GM10248 (cell line): Measurements from ENCODE around the gene STYK1.
"Not testable (repeated sequence)": the region's sequence is repeated elsewhere in the genome, so short reads cannot be mapped to it uniquely, and the experiment has no call there.

Experiments
- CTCF ChIA-PET: fragments of 300-600 bp; sonication (Branson Sonifier 250); formaldehyde crosslinking; extraction: SDS; loops from one replicate; lab custom pipeline; 2021; ENCODE audit warnings: antibody characterized with exemption; lab: Yijun Ruan, JAX
- POLR2A ChIA-PET: fragments of 350-650 bp; sonication (Branson Sonifier 250); formaldehyde crosslinking; extraction: SDS; loops from one replicate; lab custom pipeline; 2020; ENCODE audit warnings: antibody characterized with exemption; lab: Yijun Ruan, JAX
- DNase-seq: peaks from one replicate; pipeline ENCODE4 v3.0.0; 2012; ENCODE audit errors: extremely low spot score
- TF ChIP-seq, protein P1 (sequence below): IDR thresholded peaks from 2 replicates; pipeline ENCODE4 v1.5.1; 2012; ENCODE audit warnings: mild to moderate bottlenecking, low read depth; ENCODE audit errors: extremely low read depth, missing control alignments, control extremely low read depth

STYK1 gene

DNA sequence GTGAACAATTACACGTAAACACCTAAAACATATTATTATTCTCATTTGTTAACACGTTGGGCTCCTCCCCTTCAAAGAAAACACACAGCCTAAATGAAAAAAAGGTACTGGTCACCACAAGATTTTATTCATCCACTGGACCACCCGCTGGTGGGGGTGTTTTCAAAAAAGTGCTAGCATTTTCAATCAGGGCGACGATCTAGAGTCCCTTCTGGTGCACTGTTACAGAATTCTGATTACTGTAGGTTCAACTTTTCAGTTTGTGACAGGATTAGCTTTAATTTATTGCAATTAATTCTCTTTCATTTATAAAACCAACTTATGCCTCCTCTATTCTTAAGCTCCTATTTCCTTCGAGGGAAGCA, 60.9 kb downstream of the STYK1 start:
- CTCF ChIA-PET: no interaction called here
- POLR2A ChIA-PET: no interaction called here
- no peak for DNase-seq
- TF ChIP-seq, protein P1, sequence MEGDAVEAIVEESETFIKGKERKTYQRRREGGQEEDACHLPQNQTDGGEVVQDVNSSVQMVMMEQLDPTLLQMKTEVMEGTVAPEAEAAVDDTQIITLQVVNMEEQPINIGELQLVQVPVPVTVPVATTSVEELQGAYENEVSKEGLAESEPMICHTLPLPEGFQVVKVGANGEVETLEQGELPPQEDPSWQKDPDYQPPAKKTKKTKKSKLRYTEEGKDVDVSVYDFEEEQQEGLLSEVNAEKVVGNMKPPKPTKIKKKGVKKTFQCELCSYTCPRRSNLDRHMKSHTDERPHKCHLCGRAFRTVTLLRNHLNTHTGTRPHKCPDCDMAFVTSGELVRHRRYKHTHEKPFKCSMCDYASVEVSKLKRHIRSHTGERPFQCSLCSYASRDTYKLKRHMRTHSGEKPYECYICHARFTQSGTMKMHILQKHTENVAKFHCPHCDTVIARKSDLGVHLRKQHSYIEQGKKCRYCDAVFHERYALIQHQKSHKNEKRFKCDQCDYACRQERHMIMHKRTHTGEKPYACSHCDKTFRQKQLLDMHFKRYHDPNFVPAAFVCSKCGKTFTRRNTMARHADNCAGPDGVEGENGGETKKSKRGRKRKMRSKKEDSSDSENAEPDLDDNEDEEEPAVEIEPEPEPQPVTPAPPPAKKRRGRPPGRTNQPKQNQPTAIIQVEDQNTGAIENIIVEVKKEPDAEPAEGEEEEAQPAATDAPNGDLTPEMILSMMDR: no peak

- ChIA-PET POLR2A (interaction anchor here (0.7 kb wide), 1 partner anchor 445 kb away, joined by 11 read pairs; no protein-coding TSS in a partner anchor), CTCF (interaction anchor here (0.7 kb wide), 1 partner anchor 137 kb away, joined by 3 read pairs; no protein-coding TSS in a partner anchor)
- no peak for DNase-seq
- TF ChIP-seq, protein P1: no peak
Observed at GRCh38 chr12:10612110-10612509, 61.7 kb downstream of the STYK1 start.

DNA sequence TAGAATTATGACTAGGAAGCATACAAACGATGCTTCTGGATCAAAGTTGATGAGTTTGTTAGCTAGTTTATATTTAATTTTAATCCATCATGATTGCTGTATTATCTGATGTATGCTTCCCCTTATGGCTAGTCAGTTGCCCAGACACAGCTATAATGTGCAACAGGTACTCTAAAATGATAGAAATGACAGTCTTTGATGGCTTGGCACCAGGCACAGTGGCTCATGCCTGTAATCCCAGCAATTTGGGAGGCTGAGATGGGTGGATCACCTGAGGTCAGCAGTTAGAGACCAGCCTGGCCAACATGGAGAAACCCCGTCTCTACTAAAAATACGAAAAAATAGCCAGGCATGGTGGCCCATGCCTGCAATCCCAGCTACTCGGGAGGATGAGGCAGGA, 62.6 kb downstream of the STYK1 start:
- POLR2A ChIA-PET: interaction anchor here (0.7 kb wide), 1 partner anchor 120 kb away, joined by 3 read pairs; no protein-coding TSS in a partner anchor
- DNase-seq: not testable (repeated sequence)
- CTCF ChIA-PET: interaction anchor here (0.7 kb wide), 1 partner anchor 138 kb away, joined by 3 read pairs; no protein-coding TSS in a partner anchor

GRCh38 chr12:10610188-10610587, 63.7 kb downstream of the STYK1 start:
- no peak for DNase-seq
- TF ChIP-seq, protein P1: no peak
- POLR2A ChIA-PET: no interaction called here
- CTCF ChIA-PET: no interaction called here

DNA sequence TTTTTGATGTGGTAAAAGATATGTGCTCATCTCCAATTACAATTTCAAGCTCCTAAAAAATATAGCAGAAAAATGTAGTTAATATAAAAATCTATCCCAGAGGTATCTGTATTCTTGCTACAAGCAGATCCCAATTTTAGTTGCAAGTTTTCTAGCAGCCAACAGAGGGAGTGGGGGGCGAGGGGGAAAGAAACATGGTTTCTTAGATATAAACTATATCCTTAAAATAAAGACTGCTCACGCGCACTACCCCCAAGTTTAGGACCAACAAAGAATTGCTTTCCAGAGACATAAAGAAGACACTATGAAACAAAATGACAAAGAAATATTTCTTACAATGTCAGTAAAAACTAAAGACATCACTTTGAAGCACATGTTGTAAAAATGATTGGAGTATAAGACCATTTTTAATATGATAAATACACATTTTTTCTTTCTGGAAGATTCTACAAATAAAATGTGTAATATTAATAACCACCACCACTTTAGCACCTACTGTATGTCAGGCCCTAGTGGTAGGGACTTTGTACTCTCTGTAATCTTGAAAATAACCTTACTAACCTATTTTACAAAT, 65.9 kb downstream of the STYK1 start:
- DNase-seq: no peak
- TF ChIP-seq, protein P1: peak; percentile 14
- ChIA-PET CTCF (interaction anchor here (1.1 to 1.2 kb wide), 2 partner anchors 23 to 598 kb away, joined by 3 read pairs; no protein-coding TSS in a partner anchor), POLR2A (no interaction called here)

DNA sequence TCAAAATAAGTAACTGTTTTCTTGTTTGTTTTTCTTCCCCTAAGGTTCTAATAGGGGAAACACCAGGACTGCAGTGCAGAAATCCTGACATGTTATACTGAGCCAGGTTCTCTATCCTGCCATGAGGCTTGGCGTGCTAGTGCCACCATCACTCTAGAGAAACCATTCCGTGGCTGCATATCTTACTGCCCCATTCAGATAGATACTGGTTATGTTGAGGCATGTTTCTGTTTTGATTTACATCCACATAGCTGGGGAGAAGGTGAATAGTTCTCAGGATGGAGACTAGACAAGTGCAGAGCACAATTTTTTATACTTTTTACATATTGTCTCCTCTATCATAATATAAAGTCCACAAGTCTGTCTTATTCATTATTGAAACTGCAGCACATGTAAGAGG, 72.0 kb downstream of the STYK1 start:
- TF ChIP-seq, protein P1: no peak
- ChIA-PET POLR2A (no interaction called here), CTCF (no interaction called here)
- DNase-seq: no peak

DNA sequence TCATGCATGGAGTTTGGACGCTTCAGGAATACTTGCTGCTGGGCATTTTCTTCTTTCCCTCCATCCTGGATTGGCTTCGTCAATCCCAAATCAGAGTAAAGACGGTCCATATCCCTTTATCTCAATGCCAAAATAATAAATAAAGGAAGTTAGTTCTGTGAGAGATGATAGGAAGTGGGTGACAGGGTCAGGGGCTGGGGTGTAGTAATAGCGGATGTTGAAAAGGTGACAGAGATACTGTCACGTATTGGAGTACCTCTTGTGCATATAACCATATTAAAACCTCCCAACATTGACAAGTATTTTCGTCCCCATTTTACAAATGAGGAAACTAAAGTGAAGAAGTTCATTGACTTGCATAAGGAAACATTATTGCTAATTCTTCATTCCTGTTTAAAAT, 72.9 kb downstream of the STYK1 start:
- ChIA-PET POLR2A (no interaction called here), CTCF (no interaction called here)
- TF ChIP-seq, protein P1: no peak
- no peak for DNase-seq
